ENCODE data around the gene FHOD1. TPM values are rescaled to one million over a fixed set of nuclear protein-coding genes. Genes with fewer than 3 reads are reported as not detected.

The FHOD1 gene
- polyA plus RNA-seq, 2 of the 4 experiments (the other 2 are of a cell fraction): 16.1 to 33.6 TPM

- TF ChIP-seq EHMT2 (IDR thresholded peaks at IDR 0.05; ENCODE audit: low read depth): peak; percentile 62
These were observed 62.2 kb downstream of the FHOD1 start (continued) for GRCh38 chr16:67184995-67185650.

GRCh38 chr16:67184453-67184994, 62.8 kb downstream of the FHOD1 start:
- H3K4me3 ChIP-seq: peak overlapping the region; percentile 66
- POLR2A ChIA-PET: interaction anchor here (1.5 to 1.6 kb wide), 3 partner anchors 10 to 167 kb away, joined by 3 to 4 read pairs (median 3); partner anchors contain the start of gene TMEM208
- 41% methylated on average over 46 of the region's 59 CpGs for WGBS (ENCODE audit: missing lambda C conversion rate)
- no peak for TF ChIP-seq HEYL (CRISPR knock-in tag; IDR thresholded peaks at IDR 0.05)
- TF ChIP-seq ESRRA (IDR thresholded peaks at IDR 0.05; ENCODE audit: borderline replicate concordance, low read length): no peak
- TF ChIP-seq E2F6 (IDR thresholded peaks at IDR 0.05; ENCODE audit: borderline replicate concordance, low read depth): no peak
- no peak for TF ChIP-seq CBX8 (IDR thresholded peaks at IDR 0.05)
- TF ChIP-seq HDAC2 (IDR thresholded peaks at IDR 0.05): no peak
- no peak for TF ChIP-seq TP53 (CRISPR knock-in tag; IDR thresholded peaks at IDR 0.05)
- TF ChIP-seq RFX5 (IDR thresholded peaks at IDR 0.05): no peak
- TF ChIP-seq MYC (IDR thresholded peaks at IDR 0.05; ENCODE audit: borderline replicate concordance, low read length): no peak
- TF ChIP-seq EHMT2 (IDR thresholded peaks at IDR 0.05; ENCODE audit: low read depth): no peak
- TF ChIP-seq ELK1 (IDR thresholded peaks at IDR 0.05; ENCODE audit: low read depth, low read length): no peak
- no peak for TF ChIP-seq CHD4 (IDR thresholded peaks at IDR 0.05; ENCODE audit: borderline replicate concordance)
- TF ChIP-seq MAX (IDR thresholded peaks at IDR 0.05): no peak
- no peak for TF ChIP-seq PBX3 (IDR thresholded peaks at IDR 0.05)
- TF ChIP-seq HMGXB4 (CRISPR knock-in tag; IDR thresholded peaks at IDR 0.05; ENCODE audit: borderline replicate concordance): no peak
- no peak for TF ChIP-seq TFCP2L1 (CRISPR knock-in tag; IDR thresholded peaks at IDR 0.05)
- FAIRE-seq (no peak), ATAC-seq (peak; percentile 37 to 47), DNase-seq (ENCODE audit: low read depth in 1 of 2, low spot score in 1 of 2) (peak in 1 of 2 experiments; percentile 40)
- H3K4me1 ChIP-seq: peaks cover 33% of the 10 kb centered on the region
- CTCF ChIA-PET: interaction anchor here (0.5 to 10.7 kb wide), 56 partner anchors 10 to 293 kb away, joined by 3 to 162 read pairs (median 5); partner anchors contain the start of genes B3GNT9, CES3, FBXL8 and NOL3
- H3K4me2 ChIP-seq: peak overlapping the region; percentile 89
- H3K9me3 ChIP-seq: no peaks in the 10 kb centered on the region
- peak overlapping the region; percentile 93 to 97 for H3K27ac ChIP-seq

GRCh38 chr16:67183627-67184452, 63.4 kb downstream of the FHOD1 start, which contains the start of gene MATCAP1:
Gene MATCAP1, minus strand, starts transcription at chr16:67183963. Its CDS starts 3,353 bp downstream, at chr16:67180610.
- ChIA-PET CTCF (interaction anchor here (1.3 to 10.7 kb wide), 17 partner anchors 12 to 244 kb away, joined by 3 to 162 read pairs (median 5); partner anchors contain the start of genes CES3, FBXL8, NOL3 and TMEM208), POLR2A (interaction anchor here (1.6 kb wide), 1 partner anchor 9 kb away, joined by 3 read pairs; no protein-coding TSS in a partner anchor)
- peak within 1 kb of the TSS; percentile 93 to 97 for H3K27ac ChIP-seq
- H3K9me3 ChIP-seq: no peaks in the 10 kb centered on the region
- WGBS (ENCODE audit: missing lambda C conversion rate): 2% methylated on average over 47 of the region's 77 CpGs
- H3K4me2 ChIP-seq: peak within 1 kb of the TSS; percentile 89
- H3K4me3 ChIP-seq: peak within 1 kb of the TSS; percentile 66
- peak; percentile 72 to 87 for ATAC-seq
- peaks cover 33% of the 10 kb centered on the region for H3K4me1 ChIP-seq
- DNase-seq (ENCODE audit: low read depth in 1 of 2, low spot score in 1 of 2): peak; percentile 98 to 99
- peak; percentile 94 for FAIRE-seq
- TF ChIP-seq NR3C1 (IDR thresholded peaks at IDR 0.05) (no peak), RCOR1 (IDR thresholded peaks at IDR 0.05; ENCODE audit: low read depth, low read length) (no peak), NPAS2 (CRISPR knock-in tag; IDR thresholded peaks at IDR 0.05; ENCODE audit: borderline replicate concordance) (no peak), EP300 (IDR thresholded peaks at IDR 0.05) (no peak), SMC3 (IDR thresholded peaks at IDR 0.05) (no peak), HOXB5 (CRISPR knock-in tag; IDR thresholded peaks at IDR 0.05) (no peak), E2F6 (IDR thresholded peaks at IDR 0.05; ENCODE audit: borderline replicate concordance, low read depth) (peak; percentile 31; the same call in 1 of the 2 replicates), HDAC2 (IDR thresholded peaks at IDR 0.05) (no peak), PBX3 (IDR thresholded peaks at IDR 0.05) (peak; percentile 91), MAFK (IDR thresholded peaks at IDR 0.05; ENCODE audit: partially characterized antibody) (no peak), ZFP36 (IDR thresholded peaks at IDR 0.05; ENCODE audit: borderline replicate concordance, partially characterized antibody) (no peak), RNF2 (IDR thresholded peaks at IDR 0.05; ENCODE audit: borderline replicate concordance, low read depth) (no peak), CEBPB (IDR thresholded peaks at IDR 0.05) (peak in 1 of 2 experiments; percentile 77; a peak in 3 of 4 replicates)
